Neural cell (in vitro differentiated cells): ENCODE measurements around the gene FGD5.

ENCODE experiments used
- EP300 ChIP-seq: fragments of 450-650 bp; conservative IDR thresholded peaks from 2 replicates; pipeline ENCODE4 v1.6.1; 2014; ENCODE audit warnings: antibody characterized with exemption, mild to moderate bottlenecking, moderate library complexity; ENCODE audit not compliant: poor library complexity, severe bottlenecking
- EZH2 ChIP-seq: fragments of 200-600, 300-800 bp; shearing (Covaris generic), sonication (generic); IDR thresholded peaks from 2 replicates; pipeline ENCODE4 v1.6.1; 2014; ENCODE audit warnings: antibody characterized with exemption, low read length, borderline replicate concordance, mild to moderate bottlenecking; ENCODE audit not compliant: insufficient read depth, poor library complexity, severe bottlenecking
- MXI1 ChIP-seq: fragments of 450-650 bp; conservative IDR thresholded peaks from 2 replicates; pipeline ENCODE4 v1.6.1; 2014; ENCODE audit warnings: antibody characterized with exemption, mild to moderate bottlenecking; ENCODE audit not compliant: poor library complexity, severe bottlenecking
- POLR2AphosphoS5 ChIP-seq: IDR thresholded peaks from 2 replicates; pipeline ENCODE4 v1.6.1; 2012
- RAD21 ChIP-seq: fragments of 450-650 bp; conservative IDR thresholded peaks from 2 replicates; pipeline ENCODE4 v1.6.1; 2014; ENCODE audit warnings: antibody characterized with exemption, mild to moderate bottlenecking, moderate library complexity
- REST ChIP-seq: IDR thresholded peaks from 2 replicates; pipeline ENCODE4 v1.6.1; 2012; ENCODE audit warnings: borderline replicate concordance
- SMC3 ChIP-seq: fragments of 450-650 bp; conservative IDR thresholded peaks from 2 replicates; pipeline ENCODE4 v1.6.1; 2014; ENCODE audit warnings: antibody characterized with exemption, mild to moderate bottlenecking, moderate library complexity; ENCODE audit not compliant: poor library complexity
- TAF1 ChIP-seq: IDR thresholded peaks from 2 replicates; pipeline ENCODE4 v1.6.1; 2012; ENCODE audit warnings: low read depth
- TF ChIP-seq, protein P1 (sequence below): fragments of 450-650 bp; IDR thresholded peaks from 2 replicates; pipeline ENCODE4 v1.5.1; 2014; ENCODE audit warnings: antibody characterized with exemption, mild to moderate bottlenecking, moderate library complexity; ENCODE audit not compliant: poor library complexity, severe bottlenecking

- no peak for TF ChIP-seq REST
- TF ChIP-seq, protein P1, sequence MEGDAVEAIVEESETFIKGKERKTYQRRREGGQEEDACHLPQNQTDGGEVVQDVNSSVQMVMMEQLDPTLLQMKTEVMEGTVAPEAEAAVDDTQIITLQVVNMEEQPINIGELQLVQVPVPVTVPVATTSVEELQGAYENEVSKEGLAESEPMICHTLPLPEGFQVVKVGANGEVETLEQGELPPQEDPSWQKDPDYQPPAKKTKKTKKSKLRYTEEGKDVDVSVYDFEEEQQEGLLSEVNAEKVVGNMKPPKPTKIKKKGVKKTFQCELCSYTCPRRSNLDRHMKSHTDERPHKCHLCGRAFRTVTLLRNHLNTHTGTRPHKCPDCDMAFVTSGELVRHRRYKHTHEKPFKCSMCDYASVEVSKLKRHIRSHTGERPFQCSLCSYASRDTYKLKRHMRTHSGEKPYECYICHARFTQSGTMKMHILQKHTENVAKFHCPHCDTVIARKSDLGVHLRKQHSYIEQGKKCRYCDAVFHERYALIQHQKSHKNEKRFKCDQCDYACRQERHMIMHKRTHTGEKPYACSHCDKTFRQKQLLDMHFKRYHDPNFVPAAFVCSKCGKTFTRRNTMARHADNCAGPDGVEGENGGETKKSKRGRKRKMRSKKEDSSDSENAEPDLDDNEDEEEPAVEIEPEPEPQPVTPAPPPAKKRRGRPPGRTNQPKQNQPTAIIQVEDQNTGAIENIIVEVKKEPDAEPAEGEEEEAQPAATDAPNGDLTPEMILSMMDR: no peak
- no peak for TF ChIP-seq EZH2
- TF ChIP-seq POLR2AphosphoS5: no peak
- no peak for TF ChIP-seq TAF1
- TF ChIP-seq SMC3: no peak
- TF ChIP-seq EP300: no peak
- TF ChIP-seq RAD21: no peak
- no peak for TF ChIP-seq MXI1
These were observed 75.3 kb downstream of the FGD5 start for GRCh38 chr3:14894085-14894484.
